Liver (tissue), 9 donors: ENCODE data around the gene PALLD. TPM values are rescaled to one million over a fixed set of nuclear protein-coding genes. Genes with fewer than 3 reads are reported as not detected.

Experiments
- DNase-seq: peaks from one replicate; pipeline ENCODE4 v3.0.0-alpha.2; 2017; ENCODE audit warnings: low spot score
- H3K27ac ChIP-seq, 2 donors: one replicate each; pipeline ENCODE4 v1.7.0; 2013; ENCODE audit warnings: inconsistent platforms in 2 of 2, low read length in 2 of 2, control low read depth in 1 of 2, low read depth in 1 of 2, mild to moderate bottlenecking in 1 of 2
- H3K27me3 ChIP-seq, 4 donors: one replicate each; pipeline versions ENCODE4 v1.6.1 to v1.7.0; 2013; ENCODE audit warnings: low read length in 3 of 4, inconsistent platforms in 1 of 4, mild to moderate bottlenecking in 1 of 4, moderate library complexity in 1 of 4; ENCODE audit not compliant: control insufficient read depth in 4 of 4, insufficient read depth in 4 of 4
- H3K36me3 ChIP-seq, 4 donors: one replicate each; pipeline versions ENCODE4 v1.6.1 to v1.7.0; 2013; ENCODE audit warnings: low read length in 3 of 4, mild to moderate bottlenecking in 3 of 4, low read depth in 1 of 4, moderate library complexity in 1 of 4; ENCODE audit not compliant: control insufficient read depth in 4 of 4, insufficient read depth in 3 of 4
- H3K4me1 ChIP-seq, 4 donors: one replicate each; pipeline versions ENCODE4 v1.6.1 to v1.7.0; 2013; ENCODE audit warnings: low read length in 3 of 4, mild to moderate bottlenecking in 3 of 4, moderate library complexity in 1 of 4; ENCODE audit not compliant: control insufficient read depth in 4 of 4, insufficient read depth in 4 of 4
- H3K4me3 ChIP-seq, 3 donors: one replicate each; pipeline versions ENCODE4 v1.6.1 to v1.7.0; 2013; ENCODE audit warnings: low read length in 3 of 3, control low read depth in 1 of 3, low read depth in 1 of 3, mild to moderate bottlenecking in 1 of 3
- H3K9ac ChIP-seq, 2 donors: one replicate each; pipeline ENCODE4 v1.7.0; 2013; ENCODE audit warnings: low read length in 2 of 2, mild to moderate bottlenecking in 2 of 2, moderate library complexity in 2 of 2, control low read depth in 1 of 2, low read depth in 1 of 2
- H3K9me3 ChIP-seq, 4 donors: one replicate each; pipeline versions ENCODE4 v1.6.1 to v1.7.0; 2013; ENCODE audit warnings: low read length in 3 of 4; ENCODE audit not compliant: control insufficient read depth in 4 of 4
- EGR1 ChIP-seq, 2 donors: IDR thresholded peaks; 2 replicates each; pipeline ENCODE4 v1.6.1; 2016 to 2018; ENCODE audit warnings: antibody characterized with exemption in 2 of 2, low read depth in 2 of 2
- FOXA1 ChIP-seq: IDR thresholded peaks from 2 replicates; pipeline ENCODE4 v1.6.1; 2016; ENCODE audit warnings: antibody characterized with exemption
- FOXA2 ChIP-seq: IDR thresholded peaks from 2 replicates; pipeline ENCODE4 v1.6.1; 2016; ENCODE audit warnings: antibody characterized with exemption
- GABPA ChIP-seq, 2 donors: IDR thresholded peaks in 1 of 2; conservative IDR thresholded peaks in 1 of 2; 2 replicates each; pipeline ENCODE4 v1.6.1; 2016; ENCODE audit warnings: antibody characterized with exemption in 2 of 2, mild to moderate bottlenecking in 1 of 2, moderate library complexity in 1 of 2
- HNF4A ChIP-seq, 2 donors: conservative IDR thresholded peaks; 2 replicates each; pipeline ENCODE4 v1.6.1; 2016; ENCODE audit warnings: antibody characterized with exemption in 2 of 2, mild to moderate bottlenecking in 2 of 2
- HNF4G ChIP-seq: IDR thresholded peaks from 2 replicates; pipeline ENCODE4 v1.6.1; 2016; ENCODE audit warnings: antibody characterized with exemption
- JUND ChIP-seq, 2 donors: IDR thresholded peaks; 2 replicates each; pipeline ENCODE4 v1.6.1; 2016; ENCODE audit warnings: antibody characterized with exemption in 2 of 2
- NR2F2 ChIP-seq: IDR thresholded peaks from 2 replicates; pipeline ENCODE4 v1.6.1; 2016; ENCODE audit warnings: antibody characterized with exemption
- RXRA ChIP-seq, 2 donors: IDR thresholded peaks; 2 replicates each; pipeline ENCODE4 v1.6.1; 2017 to 2018; ENCODE audit warnings: antibody characterized with exemption in 2 of 2, mild to moderate bottlenecking in 1 of 2
- SP1 ChIP-seq: IDR thresholded peaks from 2 replicates; pipeline ENCODE4 v1.6.1; 2018; ENCODE audit warnings: antibody characterized with exemption, mild to moderate bottlenecking
- TAF1 ChIP-seq: conservative IDR thresholded peaks from 2 replicates; pipeline ENCODE4 v1.6.1; 2016; ENCODE audit warnings: antibody characterized with exemption, mild to moderate bottlenecking
- YY1 ChIP-seq: IDR thresholded peaks from 2 replicates; pipeline ENCODE4 v1.6.1; 2016; ENCODE audit warnings: antibody characterized with exemption, mild to moderate bottlenecking
- WGBS: extraction: QIAGEN DNeasy Blood & Tissue Kit; methylation state at CpG from one replicate; pipeline ENCODE4 v1.1.7; 2013; 5-methylcytosine and 5-hydroxymethylcytosine counted together
- polyA plus RNA-seq, 2 donors: library from polyadenylated mRNA; stranded (reverse) in 1 of 2; unstranded in 1 of 2; fragments of 200-250 nt in 1 of 2; fragments of >200 nt in 1 of 2; fragmentation: Nextera tagmentation in 1 of 2; extraction: Ambion mirVana in 1 of 2; gene quantifications; one replicate each; pipeline versions ENCODE4 v1.2.1 to v1.2.3, GENCODE V29; 2013 to 2015
- total RNA-seq, 2 donors: library from RNA; depleted of rRNA; stranded (reverse); fragments of >200 nt; gene quantifications; one replicate each; pipeline ENCODE4 v1.2.3, GENCODE V29; 2014
- TF ChIP-seq, protein P1 (sequence below): IDR thresholded peaks from 2 replicates; pipeline ENCODE4 v1.6.1; 2016; ENCODE audit warnings: antibody characterized with exemption, mild to moderate bottlenecking
- TF ChIP-seq, protein P2 (sequence below): IDR thresholded peaks from 2 replicates; pipeline ENCODE4 v1.6.1; 2016; ENCODE audit warnings: antibody characterized with exemption
- donor health status: healthy.
- donor health status: healthy.
- donor health status: healthy.
- donor health status: healthy.
- donor health status: healthy.

The PALLD gene
- total and polyA plus RNA-seq, 4 donors: 9.0 to 26.3 (median 14.7) TPM

DNA sequence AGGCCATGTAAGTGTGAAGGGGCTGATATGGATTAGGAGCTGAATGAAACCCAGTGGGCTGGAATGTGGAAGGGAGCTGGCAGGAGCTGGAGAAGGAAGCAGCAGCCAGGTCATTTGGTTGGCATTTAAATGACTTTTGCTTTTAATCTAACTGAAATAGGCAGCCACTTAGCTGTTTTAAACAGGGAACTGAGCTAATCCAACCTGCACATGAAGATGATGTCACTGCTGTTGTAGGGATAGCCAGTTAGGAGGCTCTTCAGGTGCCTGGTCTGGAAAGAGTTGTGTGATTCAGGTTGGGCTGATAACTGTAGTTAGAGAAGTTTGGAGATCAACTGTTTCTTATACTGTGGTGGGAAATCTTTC is 122.4 kb downstream of the PALLD start:
- Histone ChIP-seq H3K9ac (no peak overlapping the region), H3K4me1 (no peaks in the 10 kb centered on the region)
- DNase-seq: no peak

DNA sequence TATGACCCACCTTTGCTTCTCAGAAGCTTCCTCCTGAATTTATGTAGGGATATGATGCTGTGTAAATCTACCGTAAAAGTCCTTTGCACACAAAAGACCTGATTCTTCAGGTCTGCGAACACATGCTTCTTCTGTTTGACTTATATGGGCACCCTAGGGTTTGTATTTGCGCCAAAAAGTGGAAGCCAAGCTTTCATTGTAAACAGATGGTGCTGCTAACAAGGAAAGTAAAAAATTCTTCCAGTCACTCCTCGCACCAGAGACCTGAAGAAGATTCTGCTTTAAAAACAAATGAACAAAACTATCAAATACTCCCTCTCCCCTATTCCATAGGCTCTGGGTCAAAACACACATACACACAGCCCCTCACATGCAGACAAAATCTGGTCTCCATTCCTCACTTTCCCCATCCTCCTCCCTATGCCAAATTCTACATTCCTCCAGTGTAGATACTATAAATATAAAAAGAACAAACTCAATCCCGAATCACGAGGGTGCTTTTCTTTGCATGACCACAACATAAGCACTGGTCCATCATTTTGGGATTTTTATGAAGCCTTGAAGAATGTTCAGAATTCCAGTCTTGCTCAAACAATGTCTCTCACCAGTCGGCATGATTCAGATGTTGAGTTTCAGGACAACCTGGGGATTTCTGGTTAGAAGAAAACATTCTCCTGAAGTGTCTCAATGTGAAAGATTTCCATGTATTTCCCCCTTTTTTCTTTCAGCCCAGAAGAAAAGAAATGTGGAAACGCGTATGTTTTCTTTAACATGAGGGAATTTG is 125.1 kb downstream of the PALLD start:
- TF ChIP-seq RXRA (IDR thresholded peaks at IDR 0.05) (no peak), SP1 (no peak), TAF1 (no peak), HNF4G (no peak), HNF4A (conservative IDR thresholded peaks at IDR 0.05) (no peak), JUND (IDR thresholded peaks at IDR 0.05) (no peak), EGR1 (IDR thresholded peaks at IDR 0.05; ENCODE audit: low read depth in 2 of 2) (no peak), NR2F2 (no peak), GABPA (IDR thresholded peaks at IDR 0.05 in 1 of 2, conservative IDR thresholded peaks at IDR 0.05 in 1 of 2) (no peak)
- TF ChIP-seq, protein P1, sequence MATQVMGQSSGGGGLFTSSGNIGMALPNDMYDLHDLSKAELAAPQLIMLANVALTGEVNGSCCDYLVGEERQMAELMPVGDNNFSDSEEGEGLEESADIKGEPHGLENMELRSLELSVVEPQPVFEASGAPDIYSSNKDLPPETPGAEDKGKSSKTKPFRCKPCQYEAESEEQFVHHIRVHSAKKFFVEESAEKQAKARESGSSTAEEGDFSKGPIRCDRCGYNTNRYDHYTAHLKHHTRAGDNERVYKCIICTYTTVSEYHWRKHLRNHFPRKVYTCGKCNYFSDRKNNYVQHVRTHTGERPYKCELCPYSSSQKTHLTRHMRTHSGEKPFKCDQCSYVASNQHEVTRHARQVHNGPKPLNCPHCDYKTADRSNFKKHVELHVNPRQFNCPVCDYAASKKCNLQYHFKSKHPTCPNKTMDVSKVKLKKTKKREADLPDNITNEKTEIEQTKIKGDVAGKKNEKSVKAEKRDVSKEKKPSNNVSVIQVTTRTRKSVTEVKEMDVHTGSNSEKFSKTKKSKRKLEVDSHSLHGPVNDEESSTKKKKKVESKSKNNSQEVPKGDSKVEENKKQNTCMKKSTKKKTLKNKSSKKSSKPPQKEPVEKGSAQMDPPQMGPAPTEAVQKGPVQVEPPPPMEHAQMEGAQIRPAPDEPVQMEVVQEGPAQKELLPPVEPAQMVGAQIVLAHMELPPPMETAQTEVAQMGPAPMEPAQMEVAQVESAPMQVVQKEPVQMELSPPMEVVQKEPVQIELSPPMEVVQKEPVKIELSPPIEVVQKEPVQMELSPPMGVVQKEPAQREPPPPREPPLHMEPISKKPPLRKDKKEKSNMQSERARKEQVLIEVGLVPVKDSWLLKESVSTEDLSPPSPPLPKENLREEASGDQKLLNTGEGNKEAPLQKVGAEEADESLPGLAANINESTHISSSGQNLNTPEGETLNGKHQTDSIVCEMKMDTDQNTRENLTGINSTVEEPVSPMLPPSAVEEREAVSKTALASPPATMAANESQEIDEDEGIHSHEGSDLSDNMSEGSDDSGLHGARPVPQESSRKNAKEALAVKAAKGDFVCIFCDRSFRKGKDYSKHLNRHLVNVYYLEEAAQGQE: no peak
- TF ChIP-seq, protein P2, sequence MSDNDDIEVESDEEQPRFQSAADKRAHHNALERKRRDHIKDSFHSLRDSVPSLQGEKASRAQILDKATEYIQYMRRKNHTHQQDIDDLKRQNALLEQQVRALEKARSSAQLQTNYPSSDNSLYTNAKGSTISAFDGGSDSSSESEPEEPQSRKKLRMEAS: no peak
- Histone ChIP-seq H3K27ac (no peak overlapping the region), H3K4me1 (no peaks in the 10 kb centered on the region), H3K4me3 (no peak overlapping the region), H3K36me3 (no peaks in the 10 kb centered on the region), H3K9ac (no peak overlapping the region), H3K9me3 (no peaks in the 10 kb centered on the region), H3K27me3 (no peaks in the 10 kb centered on the region)
- DNase-seq: no peak
- WGBS: 81% methylated on average over 9 of the region's 9 CpGs

More for the DNA sequence above, 122.4 kb downstream of the PALLD start:
- Histone ChIP-seq H3K27ac (no peak overlapping the region), H3K36me3 (no peaks in the 10 kb centered on the region), H3K27me3 (no peaks in the 10 kb centered on the region), H3K4me3 (no peak overlapping the region), H3K9me3 (no peaks in the 10 kb centered on the region)
- no peak for TF ChIP-seq FOXA2
- TF ChIP-seq, protein P1: no peak
- TF ChIP-seq JUND (IDR thresholded peaks at IDR 0.05): no peak
- no peak for TF ChIP-seq FOXA1
- no peak for TF ChIP-seq RXRA (IDR thresholded peaks at IDR 0.05)
- no peak for TF ChIP-seq YY1
